ENCODE data around the gene MCF2L2. TPM values are rescaled to one million over a fixed set of nuclear protein-coding genes. Genes with fewer than 3 reads are reported as not detected.

MCF2L2 gene
- total and polyA plus RNA-seq, 11 donors: 0.12 to 1.4 (median 0.23) TPM; not detected in 1

DNA sequence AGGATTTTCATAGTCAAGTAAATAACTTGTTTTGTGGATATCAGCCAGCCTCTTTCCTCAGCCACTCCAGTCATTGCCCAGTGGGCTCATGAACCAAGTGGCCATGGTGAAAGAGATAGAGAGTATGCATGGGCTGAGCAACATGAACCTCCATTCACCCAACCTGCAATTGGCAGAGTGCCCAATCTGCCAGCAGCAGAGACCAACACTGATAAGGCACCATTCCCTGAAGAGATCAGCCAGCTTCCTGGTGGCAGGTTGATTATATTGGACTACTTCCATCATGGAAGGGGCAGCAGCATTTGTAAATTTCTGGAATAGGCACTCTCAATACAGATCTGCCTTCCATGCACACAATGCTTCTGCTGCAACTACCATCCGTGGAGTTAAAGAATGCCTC lies 10.3 kb upstream of the MCF2L2 start:
- H3K9me3 ChIP-seq: peaks cover 0 to 16% (median 4%) of the 10 kb centered on the region in 12 donors
- no peak overlapping the region for H3K27ac ChIP-seq
- peaks cover 0 to 4% (median 0%) of the 10 kb centered on the region in 12 donors for H3K4me1 ChIP-seq
- intact Hi-C loops (cut with DNase I): no loop called here
- peaks cover 0 to 3% (median 0%) of the 10 kb centered on the region in 9 donors for H3K27me3 ChIP-seq
- no peak overlapping the region for H3K4me3 ChIP-seq
- no peak for ATAC-seq
- no peaks in the 10 kb centered on the region for H3K36me3 ChIP-seq
- WGBS, 4 donors: 60 to 90% (median 79%) methylated on average over 1 of the region's 1 CpG
- TF ChIP-seq, protein P1, sequence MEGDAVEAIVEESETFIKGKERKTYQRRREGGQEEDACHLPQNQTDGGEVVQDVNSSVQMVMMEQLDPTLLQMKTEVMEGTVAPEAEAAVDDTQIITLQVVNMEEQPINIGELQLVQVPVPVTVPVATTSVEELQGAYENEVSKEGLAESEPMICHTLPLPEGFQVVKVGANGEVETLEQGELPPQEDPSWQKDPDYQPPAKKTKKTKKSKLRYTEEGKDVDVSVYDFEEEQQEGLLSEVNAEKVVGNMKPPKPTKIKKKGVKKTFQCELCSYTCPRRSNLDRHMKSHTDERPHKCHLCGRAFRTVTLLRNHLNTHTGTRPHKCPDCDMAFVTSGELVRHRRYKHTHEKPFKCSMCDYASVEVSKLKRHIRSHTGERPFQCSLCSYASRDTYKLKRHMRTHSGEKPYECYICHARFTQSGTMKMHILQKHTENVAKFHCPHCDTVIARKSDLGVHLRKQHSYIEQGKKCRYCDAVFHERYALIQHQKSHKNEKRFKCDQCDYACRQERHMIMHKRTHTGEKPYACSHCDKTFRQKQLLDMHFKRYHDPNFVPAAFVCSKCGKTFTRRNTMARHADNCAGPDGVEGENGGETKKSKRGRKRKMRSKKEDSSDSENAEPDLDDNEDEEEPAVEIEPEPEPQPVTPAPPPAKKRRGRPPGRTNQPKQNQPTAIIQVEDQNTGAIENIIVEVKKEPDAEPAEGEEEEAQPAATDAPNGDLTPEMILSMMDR (IDR thresholded peaks at IDR 0.05): no peak
- no peak for TF ChIP-seq POLR2A (IDR thresholded peaks at IDR 0.05)
- no peak for DNase-seq

DNA sequence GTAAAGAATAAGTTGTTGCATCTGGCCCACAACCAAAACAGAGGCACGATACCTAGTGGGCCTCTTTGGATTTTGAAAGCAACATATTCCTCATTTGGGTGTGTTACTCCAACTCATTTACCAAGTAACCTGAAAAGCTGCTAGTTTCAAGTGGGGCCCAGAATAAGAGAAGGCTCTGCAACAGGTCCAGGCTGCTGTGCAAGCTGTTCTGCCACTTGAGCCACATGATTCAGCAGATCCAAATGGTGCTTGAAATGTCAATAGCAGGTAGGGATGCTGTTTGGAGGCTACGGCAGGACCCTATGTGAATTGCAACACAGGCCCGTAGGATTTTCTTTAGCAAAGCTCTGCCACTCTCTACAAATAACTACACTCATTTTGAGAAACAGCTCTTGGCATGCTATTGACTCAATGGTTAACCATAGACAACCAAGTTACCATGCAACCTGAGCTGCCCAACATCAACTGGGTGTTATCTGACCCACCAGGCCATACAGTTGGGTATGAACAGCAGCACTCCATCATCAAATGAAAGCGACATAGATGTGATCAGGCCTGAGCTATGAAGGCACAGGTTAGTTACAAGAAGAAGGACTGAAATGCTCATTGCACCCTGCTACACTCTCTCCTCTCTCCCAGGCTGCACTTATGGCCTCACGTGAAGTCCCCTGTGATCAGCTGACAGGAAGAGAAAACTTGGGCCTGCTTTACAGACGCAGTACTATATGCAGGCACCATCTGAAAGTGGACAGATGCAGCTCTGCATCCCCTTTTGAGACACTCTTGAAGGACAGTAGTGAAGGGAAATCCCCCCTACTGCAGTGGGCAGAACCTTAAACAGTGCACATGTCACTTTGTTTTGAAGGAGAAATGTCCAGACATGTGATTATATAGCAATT lies 9.5 kb upstream of the MCF2L2 start:
- DNase-seq (no peak), ATAC-seq (no peak)
- H3K4me1 ChIP-seq: peaks cover 0 to 4% (median 0%) of the 10 kb centered on the region in 12 donors
- intact Hi-C loops (cut with DNase I): no loop called here
- TF ChIP-seq POLR2A (IDR thresholded peaks at IDR 0.05): no peak
- TF ChIP-seq, protein P1 (IDR thresholded peaks at IDR 0.05): no peak
- H3K27me3 ChIP-seq: peaks cover 0 to 8% (median 0%) of the 10 kb centered on the region in 9 donors
- 83 to 92% (median 88%) methylated on average over 6 of the region's 6 CpGs for WGBS, 4 donors
- peaks cover 0 to 8% (median 0%) of the 10 kb centered on the region in 12 donors for H3K9me3 ChIP-seq
- H3K27ac ChIP-seq: no peak overlapping the region
- H3K4me3 ChIP-seq: no peak overlapping the region
- no peaks in the 10 kb centered on the region for H3K36me3 ChIP-seq

DNA sequence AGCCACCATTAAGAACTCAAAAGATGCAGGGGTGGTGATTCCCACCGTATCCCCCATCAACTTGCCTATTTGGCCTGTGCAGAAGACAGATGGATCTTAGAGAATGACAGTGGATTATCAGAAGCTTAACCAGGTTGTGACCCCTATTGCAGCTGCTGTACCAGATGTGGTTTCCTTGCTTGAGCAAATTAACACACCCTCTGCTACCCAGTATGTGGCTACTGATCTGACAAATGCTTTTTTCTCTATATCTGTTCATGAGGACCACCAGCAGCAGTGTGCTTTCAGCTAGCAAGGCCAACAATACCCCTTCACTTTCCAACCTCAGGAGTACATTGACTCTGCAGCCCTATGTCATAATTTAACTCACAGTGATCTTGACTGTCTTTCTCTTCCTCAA lies 8.6 kb upstream of the MCF2L2 start:
- 53 to 76% (median 66%) methylated on average over 1 of the region's 1 CpG for WGBS, 4 donors
- no peak overlapping the region for H3K4me3 ChIP-seq
- intact Hi-C loops (cut with DNase I): no loop called here
- peaks cover 0 to 3% (median 0%) of the 10 kb centered on the region in 12 donors for H3K9me3 ChIP-seq
- TF ChIP-seq, protein P1 (IDR thresholded peaks at IDR 0.05): no peak
- no peak for TF ChIP-seq POLR2A (IDR thresholded peaks at IDR 0.05)
- no peak for ATAC-seq
- DNase-seq: no peak
- no peaks in the 10 kb centered on the region for H3K36me3 ChIP-seq
- H3K27ac ChIP-seq: no peak overlapping the region
- peaks cover 0 to 4% (median 0%) of the 10 kb centered on the region in 12 donors for H3K4me1 ChIP-seq
- H3K27me3 ChIP-seq: peaks cover 0 to 8% (median 0%) of the 10 kb centered on the region in 9 donors

DNA sequence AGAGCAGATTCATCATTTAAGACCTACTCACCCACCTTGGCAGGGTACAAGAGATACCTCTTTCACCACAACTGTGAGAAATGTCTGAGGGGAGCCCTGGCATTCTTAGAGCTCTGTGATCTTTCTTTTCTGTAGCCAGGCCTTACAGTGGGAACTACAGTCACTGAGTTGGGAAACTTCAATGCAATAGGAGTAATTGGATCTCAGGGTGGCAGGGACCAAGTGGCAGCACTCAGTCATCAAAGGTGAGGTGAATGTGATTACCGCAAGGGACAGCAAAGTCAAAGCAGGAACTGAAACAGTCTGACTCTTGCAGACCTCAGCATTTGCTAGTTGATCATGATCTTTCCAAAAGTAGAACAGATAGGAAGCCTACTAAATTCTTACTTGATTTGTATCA lies 7.2 kb upstream of the MCF2L2 start:
- Histone ChIP-seq H3K9me3 (peaks cover 0 to 3% (median 0%) of the 10 kb centered on the region in 12 donors), H3K4me1 (peaks cover 0 to 4% (median 0%) of the 10 kb centered on the region in 12 donors), H3K36me3 (no peaks in the 10 kb centered on the region), H3K4me3 (no peak overlapping the region), H3K27me3 (peaks cover 0 to 8% (median 0%) of the 10 kb centered on the region in 9 donors), H3K27ac (no peak overlapping the region)
- 81 to 100% (median 91%) methylated on average over 1 of the region's 1 CpG for WGBS, 4 donors
- DNase-seq: no peak
- intact Hi-C loops (cut with DNase I): no loop called here
- ATAC-seq: no peak
- TF ChIP-seq POLR2A (IDR thresholded peaks at IDR 0.05): no peak
- TF ChIP-seq, protein P1 (IDR thresholded peaks at IDR 0.05): no peak
